ENCODE measurements around the gene NFATC1. TPM values are rescaled to one million over a fixed set of nuclear protein-coding genes. Genes with fewer than 3 reads are reported as not detected.
A peak's percentile ranks its signal among the peaks of the same experiment; 100 is the strongest.

NFATC1 gene
- total and polyA plus RNA-seq, 8 donors, result 3.4 to 7.9 (median 4.4) TPM

DNA sequence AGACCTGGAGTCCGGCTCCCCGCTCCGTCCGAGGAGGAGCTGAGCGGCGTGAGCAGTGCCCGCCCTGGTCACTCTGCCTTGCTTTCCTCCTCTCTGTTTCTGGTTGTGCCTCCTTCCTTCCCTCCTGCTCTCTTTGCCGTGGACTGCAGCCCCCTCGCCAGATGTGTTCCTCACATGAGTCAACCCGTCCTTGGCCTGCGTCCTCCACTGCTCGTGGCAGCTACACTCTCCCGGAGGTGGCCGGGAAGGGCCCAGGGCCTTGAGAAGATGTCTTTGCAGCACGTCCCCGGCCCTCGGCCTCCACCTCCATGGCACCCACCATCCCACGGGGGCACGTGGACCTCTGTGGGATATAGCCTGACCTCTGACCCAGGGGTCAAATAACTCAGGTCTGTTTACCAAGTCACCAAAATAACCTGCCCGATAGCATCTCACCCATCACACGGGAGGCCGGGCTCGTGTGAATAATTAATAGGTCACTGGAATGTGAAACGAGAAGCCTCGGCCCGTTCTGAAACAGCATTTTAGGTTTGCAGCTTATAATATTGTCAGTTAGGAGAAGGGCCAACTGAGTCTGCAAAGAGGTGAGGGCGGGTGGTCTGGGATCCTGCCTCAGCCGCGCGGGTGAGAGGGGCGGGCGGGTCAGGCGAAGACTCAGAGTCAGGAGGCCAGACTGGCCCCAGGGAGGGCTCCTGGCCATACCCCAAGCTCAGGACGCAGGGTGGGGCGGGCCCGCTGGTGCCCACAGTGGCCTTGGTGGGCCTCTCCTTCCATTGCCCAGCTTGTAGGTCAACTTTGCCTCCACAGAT is 42.6 kb downstream of the NFATC1 start:
- intact Hi-C loops (cut with DNase I), result no loop called here
- Histone ChIP-seq H3K4me1 (no peaks in the 10 kb centered on the region), H3K36me3 (no peaks in the 10 kb centered on the region), H3K27me3 (no peaks in the 10 kb centered on the region), H3K4me3 (no peak overlapping the region), H3K9me3 (no peaks in the 10 kb centered on the region), H3K27ac (no peak overlapping the region)
- no peak for FAIRE-seq
- ATAC-seq, result no peak
- 81 to 84% methylated on average over 36 of the region's 36 CpGs for WGBS, 2 donors
- no peak for DNase-seq
- TF ChIP-seq, protein P1, sequence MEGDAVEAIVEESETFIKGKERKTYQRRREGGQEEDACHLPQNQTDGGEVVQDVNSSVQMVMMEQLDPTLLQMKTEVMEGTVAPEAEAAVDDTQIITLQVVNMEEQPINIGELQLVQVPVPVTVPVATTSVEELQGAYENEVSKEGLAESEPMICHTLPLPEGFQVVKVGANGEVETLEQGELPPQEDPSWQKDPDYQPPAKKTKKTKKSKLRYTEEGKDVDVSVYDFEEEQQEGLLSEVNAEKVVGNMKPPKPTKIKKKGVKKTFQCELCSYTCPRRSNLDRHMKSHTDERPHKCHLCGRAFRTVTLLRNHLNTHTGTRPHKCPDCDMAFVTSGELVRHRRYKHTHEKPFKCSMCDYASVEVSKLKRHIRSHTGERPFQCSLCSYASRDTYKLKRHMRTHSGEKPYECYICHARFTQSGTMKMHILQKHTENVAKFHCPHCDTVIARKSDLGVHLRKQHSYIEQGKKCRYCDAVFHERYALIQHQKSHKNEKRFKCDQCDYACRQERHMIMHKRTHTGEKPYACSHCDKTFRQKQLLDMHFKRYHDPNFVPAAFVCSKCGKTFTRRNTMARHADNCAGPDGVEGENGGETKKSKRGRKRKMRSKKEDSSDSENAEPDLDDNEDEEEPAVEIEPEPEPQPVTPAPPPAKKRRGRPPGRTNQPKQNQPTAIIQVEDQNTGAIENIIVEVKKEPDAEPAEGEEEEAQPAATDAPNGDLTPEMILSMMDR (IDR thresholded peaks at IDR 0.05), result no peak

DNA sequence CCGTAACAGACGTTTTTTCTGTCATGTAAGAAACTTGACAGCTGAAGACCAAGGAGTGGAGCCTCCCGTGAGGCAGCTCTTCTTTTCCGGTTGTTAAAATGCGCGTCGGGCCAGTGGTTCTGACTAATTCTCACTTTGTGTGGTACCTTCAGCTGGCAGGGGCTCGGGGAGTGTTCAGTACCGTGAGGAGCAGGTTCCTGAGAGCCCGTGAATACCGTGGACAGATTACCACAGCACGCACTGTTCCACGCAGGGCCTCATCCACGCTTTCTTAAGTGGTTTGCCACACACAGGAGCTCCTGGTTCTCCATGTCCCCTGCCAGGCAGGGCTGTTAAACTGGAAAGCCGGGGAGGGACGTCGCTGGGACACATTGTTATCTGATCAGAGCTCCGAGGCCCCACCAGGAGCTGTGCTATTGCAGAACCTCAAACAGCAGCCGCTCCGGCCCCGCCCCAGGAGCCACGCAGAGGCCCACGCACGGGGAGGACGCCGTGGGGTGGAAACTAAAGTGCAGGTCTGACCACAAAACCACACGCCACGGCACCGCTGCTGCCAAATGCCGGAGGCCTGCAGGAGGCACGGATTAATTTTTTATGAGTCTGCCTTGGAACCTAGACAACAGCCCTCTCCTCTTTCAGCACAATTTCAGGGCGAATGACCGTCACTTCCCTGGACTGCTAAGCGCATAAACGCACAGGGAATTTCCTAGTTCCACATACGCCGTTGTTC is 43.3 kb downstream of the NFATC1 start:
- FAIRE-seq (no peak), DNase-seq (no peak), ATAC-seq (no peak)
- H3K36me3 ChIP-seq, result no peaks in the 10 kb centered on the region
- TF ChIP-seq, protein P1 (IDR thresholded peaks at IDR 0.05), result no peak
- no peak overlapping the region for H3K27ac ChIP-seq
- no peaks in the 10 kb centered on the region for H3K27me3 ChIP-seq
- no peaks in the 10 kb centered on the region for H3K4me1 ChIP-seq
- no peak overlapping the region for H3K4me3 ChIP-seq
- no peaks in the 10 kb centered on the region for H3K9me3 ChIP-seq
- WGBS, 2 donors, result 84 to 92% methylated on average over 37 of the region's 37 CpGs
- intact Hi-C loops (cut with DNase I), result no loop called here

- no peaks in the 10 kb centered on the region for H3K4me1 ChIP-seq
Observed at GRCh38 chr18:79439628-79440023, 43.9 kb downstream of the NFATC1 start.

DNA sequence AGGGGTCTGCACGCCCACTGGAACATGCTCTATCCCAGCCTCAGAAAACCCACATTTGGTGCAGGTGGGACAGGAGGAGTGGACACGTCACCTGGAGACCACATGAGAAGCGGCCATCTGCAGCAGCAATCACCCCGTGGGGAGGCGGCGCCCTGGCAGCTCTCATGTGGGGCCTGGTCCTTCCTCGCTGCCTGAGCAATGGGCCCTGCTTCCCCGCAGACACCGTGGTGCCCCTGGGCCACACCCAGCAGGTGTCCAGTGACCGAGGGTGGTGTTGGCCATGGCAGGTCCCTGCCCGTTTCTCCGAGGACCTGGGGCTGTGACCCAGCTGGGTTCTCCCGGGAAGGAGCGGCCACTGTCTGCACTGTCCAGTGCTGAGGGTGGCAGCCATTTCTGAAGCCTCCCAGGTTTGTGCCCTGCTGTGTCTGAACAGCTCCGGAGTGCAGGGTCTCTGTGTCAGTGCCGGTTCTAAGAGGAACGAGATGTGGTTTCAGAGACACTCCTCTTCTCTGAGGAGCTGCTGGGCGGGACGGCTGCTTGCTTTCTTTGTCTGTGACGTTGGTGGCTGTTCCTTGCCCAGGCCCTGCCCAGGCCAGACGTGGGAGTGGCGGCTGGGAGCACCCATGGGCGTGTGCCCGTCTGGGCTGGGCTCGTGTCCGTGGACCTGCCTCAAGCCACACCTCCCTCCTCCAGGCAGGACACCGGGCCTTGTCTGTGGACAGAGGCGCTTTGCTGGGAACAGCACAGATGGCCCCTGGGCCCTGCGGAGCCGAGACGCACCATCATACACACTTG is 44.8 kb downstream of the NFATC1 start:
- FAIRE-seq (no peak), ATAC-seq (peak in 1 of 4 donors; percentile 34), DNase-seq (no peak)
- Histone ChIP-seq H3K27me3 (no peaks in the 10 kb centered on the region), H3K4me1 (no peaks in the 10 kb centered on the region), H3K9me3 (no peaks in the 10 kb centered on the region), H3K36me3 (no peaks in the 10 kb centered on the region), H3K4me3 (no peak overlapping the region), H3K27ac (no peak overlapping the region)
- TF ChIP-seq, protein P1 (IDR thresholded peaks at IDR 0.05), result no peak
- intact Hi-C loops (cut with DNase I), result no loop called here
- WGBS, 2 donors, result 82 to 85% methylated on average over 31 of the region's 31 CpGs

More at GRCh38 chr18:79439628-79440023, 43.9 kb downstream of the NFATC1 start:
- no peak overlapping the region for H3K4me3 ChIP-seq
- no peak for FAIRE-seq
- no peak for DNase-seq
- no peaks in the 10 kb centered on the region for H3K36me3 ChIP-seq
- no peak for ATAC-seq
- no peak overlapping the region for H3K27ac ChIP-seq
- no peaks in the 10 kb centered on the region for H3K9me3 ChIP-seq
- WGBS, 2 donors, result 86% methylated on average over 16 of the region's 16 CpGs
- no peaks in the 10 kb centered on the region for H3K27me3 ChIP-seq
- intact Hi-C loops (cut with DNase I), result no loop called here
- TF ChIP-seq, protein P1 (IDR thresholded peaks at IDR 0.05), result no peak
